HG03469 (cell line): ENCODE data around the gene ZBTB9.

Source experiments
- ATAC-seq: cut with Tn5 transposase; IDR thresholded peaks from one replicate; pipeline ENCODE4 v1.9.1; 2021; ENCODE audit warnings: mild to moderate bottlenecking, moderate library complexity, moderate number of reproducible peaks; ENCODE audit not compliant: unreplicated experiment

Gene ZBTB9

GRCh38 chr6:33418690-33419291 is 35.6 kb upstream of the ZBTB9 start:
- no peak for ATAC-seq

DNA sequence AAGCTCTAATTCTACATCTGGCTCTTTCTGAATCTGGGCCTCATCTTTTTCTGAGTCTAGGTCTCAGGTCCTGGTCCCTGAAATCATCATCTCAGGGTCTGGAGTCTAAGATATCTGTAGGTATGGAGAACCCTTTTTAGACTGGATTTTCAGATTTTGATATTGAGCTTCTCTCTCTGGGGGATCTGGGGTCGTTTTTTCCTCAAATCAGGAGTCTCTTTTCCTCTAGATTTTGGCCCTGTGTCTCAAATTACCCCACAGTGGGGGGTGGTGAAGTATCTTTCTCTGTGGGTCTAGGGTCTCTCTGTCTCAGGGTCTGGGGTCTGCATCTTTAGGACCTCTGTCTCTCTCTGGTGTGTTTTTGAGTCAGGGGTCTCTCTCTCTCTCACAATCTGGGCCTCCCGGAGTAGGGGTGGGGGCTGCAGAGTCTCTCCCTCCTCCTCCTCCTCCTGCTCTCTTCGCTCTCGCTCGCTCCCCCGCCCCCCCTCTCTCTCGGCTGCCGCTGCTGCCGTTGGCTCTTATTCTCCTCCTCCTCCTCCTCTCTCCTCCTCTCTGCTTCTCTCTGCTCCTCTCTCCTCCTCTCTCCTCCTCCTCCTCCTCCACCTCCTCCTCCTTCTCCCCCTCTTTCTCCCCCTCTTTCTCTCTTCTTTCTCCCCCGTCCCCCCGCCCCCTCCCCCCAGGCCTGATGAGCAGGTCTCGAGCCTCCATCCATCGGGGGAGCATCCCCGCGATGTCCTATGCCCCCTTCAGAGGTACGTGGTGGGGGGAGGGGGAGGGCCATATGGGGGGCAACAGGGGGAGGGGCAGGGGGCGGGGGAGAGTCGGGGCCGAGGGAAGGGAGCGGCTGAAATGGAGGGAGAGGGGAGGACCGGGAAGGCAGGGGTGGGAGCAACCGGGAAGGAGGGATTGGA is 34.5 kb upstream of the ZBTB9 start, which contains the start of gene SYNGAP1:
SYNGAP1 (plus strand) TSS at position 486 of the 911 bp plus-strand sequence; CDS start at position 686, 200 bp downstream.
- no peak for ATAC-seq

- ATAC-seq, result no peak
Measured at GRCh38 chr6:33420491-33421343, 33.7 kb upstream of the ZBTB9 start.

DNA sequence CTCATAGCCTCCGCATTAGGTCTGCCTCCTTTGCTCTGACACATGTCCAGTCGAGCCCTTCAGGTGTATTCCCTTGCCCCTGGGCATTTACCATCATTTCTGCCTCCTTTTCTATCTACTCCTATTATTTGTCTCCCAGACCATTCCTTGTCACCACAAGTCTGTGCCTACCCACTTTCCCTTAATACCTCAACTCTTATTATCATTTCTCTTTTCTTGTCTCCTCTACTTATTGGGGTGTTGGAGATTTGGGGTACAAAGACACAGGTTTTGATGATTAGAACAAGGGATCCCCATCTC is 33.1 kb upstream of the ZBTB9 start:
- ATAC-seq, result no peak

GRCh38 chr6:33423777-33424176 is 30.6 kb upstream of the ZBTB9 start:
- no peak for ATAC-seq

DNA sequence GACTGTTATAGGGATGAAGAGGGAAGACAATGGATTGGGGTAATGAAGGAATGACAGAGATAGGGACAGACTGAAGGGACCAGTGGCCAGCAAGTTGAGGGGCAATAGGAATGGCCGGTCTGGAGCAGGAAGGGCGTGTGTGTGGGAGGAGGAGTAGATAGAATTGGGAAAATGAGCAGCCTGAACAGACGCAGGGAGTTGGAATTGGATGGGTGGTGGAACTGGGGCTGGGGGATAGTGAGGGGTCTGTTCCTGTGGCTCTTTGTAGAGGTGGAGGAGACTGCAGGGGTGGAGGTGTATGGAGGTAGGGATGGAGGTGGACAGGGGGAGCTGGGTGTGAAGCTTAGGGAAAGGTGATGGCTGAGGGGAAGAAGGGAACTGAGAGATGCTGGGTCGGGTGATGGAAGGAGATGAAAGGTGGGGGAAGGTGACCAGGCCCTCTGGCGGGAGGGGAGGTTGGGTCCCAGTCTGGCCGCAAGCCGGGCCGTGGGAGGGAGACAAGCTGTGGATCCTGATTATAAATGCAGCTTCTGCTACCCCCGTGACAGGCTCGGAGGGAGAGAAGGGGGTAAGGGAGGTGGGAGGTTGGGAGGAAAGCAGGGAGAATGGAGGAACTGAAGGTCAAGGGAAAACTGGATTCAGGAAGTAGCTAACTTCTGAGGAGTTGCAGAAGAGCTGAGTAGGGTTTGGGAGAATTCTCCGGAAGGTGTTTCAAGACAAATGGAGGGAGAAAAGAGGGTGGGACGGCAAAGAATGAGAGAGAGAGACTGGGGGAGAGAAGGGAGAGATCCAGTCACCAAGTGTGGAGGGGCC is 29.3 kb upstream of the ZBTB9 start:
- ATAC-seq, result no peak

GRCh38 chr6:33425668-33426577 is 28.5 kb upstream of the ZBTB9 start:
- no peak for ATAC-seq

DNA sequence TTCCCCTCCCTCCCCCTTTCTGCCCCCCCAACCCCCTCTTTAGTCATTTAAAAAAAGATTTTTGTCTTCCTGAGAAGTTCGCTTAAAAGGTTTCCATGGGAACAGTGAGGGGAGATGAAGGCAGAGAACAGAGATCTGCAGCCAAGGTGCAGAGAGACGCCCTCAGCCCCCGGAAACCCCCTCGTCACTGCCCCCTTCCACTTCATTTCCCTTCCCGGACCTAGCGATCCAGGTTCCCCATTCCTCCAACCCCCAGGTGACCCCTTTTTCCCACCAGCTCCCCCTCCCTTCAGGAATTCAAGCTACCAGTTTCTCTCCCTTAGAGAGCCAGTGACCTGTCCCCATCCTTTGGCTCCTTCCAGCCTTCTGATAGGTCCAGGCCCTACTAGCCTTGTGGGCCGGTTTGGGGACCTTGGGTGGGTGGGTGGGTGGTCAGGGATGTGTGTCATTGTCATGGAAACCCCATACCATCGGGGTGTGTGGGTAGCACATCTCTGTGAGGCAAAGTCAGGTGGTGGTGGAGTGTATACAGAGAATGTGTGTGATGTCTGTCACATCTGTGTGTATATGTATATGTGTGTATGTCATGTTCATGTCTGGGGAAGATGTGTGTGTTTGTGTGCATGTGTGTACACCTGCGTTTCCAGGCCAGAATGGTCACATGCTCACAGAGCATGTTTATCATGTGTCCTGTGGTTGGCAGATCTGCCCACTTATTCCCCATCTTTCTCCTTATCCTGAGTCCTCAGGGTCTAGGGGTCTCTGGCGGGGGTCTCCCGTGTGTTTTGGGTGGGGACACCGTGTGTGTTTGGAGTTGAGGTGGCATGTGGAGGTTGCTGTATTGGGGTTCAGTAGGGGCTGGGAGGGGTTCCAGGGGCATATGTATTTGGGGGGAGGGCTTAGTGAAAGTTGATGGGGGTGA is 27.5 kb upstream of the ZBTB9 start:
- no peak for ATAC-seq

DNA sequence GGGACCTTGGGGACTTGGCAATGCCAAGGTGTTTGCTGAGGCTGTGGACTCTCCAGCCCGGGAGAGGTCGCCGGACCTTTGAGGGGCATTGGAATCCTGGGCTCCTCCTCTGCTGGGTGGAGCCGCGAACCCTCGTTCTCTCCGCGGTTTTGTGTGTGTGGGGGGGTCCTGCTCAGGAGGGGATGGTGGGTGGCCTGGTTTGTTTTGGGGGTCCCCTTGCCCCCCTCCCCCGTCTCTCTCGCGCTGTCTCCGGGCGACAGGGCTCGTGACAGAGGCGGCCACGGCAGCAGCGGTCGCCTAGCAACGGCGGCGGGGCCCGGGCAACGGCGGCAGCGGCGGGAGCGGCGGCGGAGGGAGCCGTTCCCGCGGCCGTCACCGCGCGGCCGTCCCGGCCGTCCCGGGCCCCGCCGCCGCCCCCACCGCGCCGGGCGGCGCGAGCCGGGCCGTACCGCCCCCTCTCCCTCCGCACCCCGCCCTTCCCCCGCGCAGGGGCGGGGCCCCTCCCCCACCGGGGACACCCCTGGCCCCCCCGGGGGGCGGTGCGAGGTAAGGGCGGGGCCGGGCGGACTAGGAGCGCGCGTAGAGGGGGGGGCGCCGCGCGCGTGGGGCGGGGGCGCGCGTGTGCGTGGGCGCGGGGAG is 26.7 kb upstream of the ZBTB9 start:
- no peak for ATAC-seq

GRCh38 chr6:33428224-33428965 is 26.0 kb upstream of the ZBTB9 start:
- ATAC-seq, result no peak

GRCh38 chr6:33428966-33429749 is 25.2 kb upstream of the ZBTB9 start:
- ATAC-seq, result no peak

- no peak for ATAC-seq
Measured at GRCh38 chr6:33429750-33430052, 24.7 kb upstream of the ZBTB9 start.

GRCh38 chr6:33430334-33430733 is 24.0 kb upstream of the ZBTB9 start:
- ATAC-seq, result no peak

GRCh38 chr6:33430991-33431879 is 23.1 kb upstream of the ZBTB9 start:
- ATAC-seq, result no peak

GRCh38 chr6:33431880-33432541 is 22.4 kb upstream of the ZBTB9 start:
- ATAC-seq, result no peak
